Measurements from ENCODE around the gene RCVRN. TPM values are rescaled to one million over a fixed set of nuclear protein-coding genes. Genes with fewer than 3 reads are reported as not detected.
A peak's percentile ranks its signal among the peaks of the same experiment; 100 is the strongest.

RCVRN gene
- total RNA-seq, 2 experiments from 2014 or later = not detected

- H3K27ac Mint-ChIP-seq = no peak overlapping the region
- POLR2A ChIA-PET = no interaction called here
- CTCF ChIA-PET = no interaction called here
- peaks cover 6% of the 10 kb centered on the region for H3K27me3 Mint-ChIP-seq
- H3K4me3 Mint-ChIP-seq = no peak overlapping the region
- no peak for TF ChIP-seq CTCF (IDR thresholded peaks at IDR 0.05)
- H3K9me3 Mint-ChIP-seq = no peaks in the 10 kb centered on the region
- H3K36me3 Mint-ChIP-seq (ENCODE audit: low read depth) = no peaks in the 10 kb centered on the region
- intact Hi-C loops (cut with micrococcal nuclease) = no loop called here
- ATAC-seq (no peak), DNase-seq (no peak)
- H3K4me1 Mint-ChIP-seq (ENCODE audit: low read depth) = no peaks in the 10 kb centered on the region
Measured at GRCh38 chr17:9893411-9894012, 11.6 kb downstream of the RCVRN start.

GRCh38 chr17:9890124-9890523, 14.9 kb downstream of the RCVRN start:
- ChIA-PET CTCF (interaction anchor here (1.0 to 1.4 kb wide), 3 partner anchors 12 to 162 kb away, joined by 3 read pairs; no protein-coding TSS in a partner anchor), POLR2A (no interaction called here)
- no peaks in the 10 kb centered on the region for H3K4me1 Mint-ChIP-seq (ENCODE audit: low read depth)
- TF ChIP-seq CTCF (IDR thresholded peaks at IDR 0.05) = peak; percentile 64
- H3K27me3 Mint-ChIP-seq = peaks cover 4% of the 10 kb centered on the region
- no peaks in the 10 kb centered on the region for H3K9me3 Mint-ChIP-seq
- H3K27ac Mint-ChIP-seq = no peak overlapping the region
- H3K4me3 Mint-ChIP-seq = no peak overlapping the region
- peak; percentile 82 for ATAC-seq
- no peaks in the 10 kb centered on the region for H3K36me3 Mint-ChIP-seq (ENCODE audit: low read depth)
- DNase-seq = peak; percentile 39
- intact Hi-C loops (cut with micrococcal nuclease) = no loop called here

GRCh38 chr17:9887508-9887907, 17.6 kb downstream of the RCVRN start:
- Mint-ChIP-seq H3K36me3 (ENCODE audit: low read depth) (no peaks in the 10 kb centered on the region), H3K27me3 (no peaks in the 10 kb centered on the region), H3K9me3 (peaks cover 8% of the 10 kb centered on the region), H3K27ac (no peak overlapping the region), H3K4me1 (ENCODE audit: low read depth) (no peaks in the 10 kb centered on the region), H3K4me3 (no peak overlapping the region)
- CTCF ChIA-PET = no interaction called here
- POLR2A ChIA-PET = no interaction called here
- ATAC-seq (no peak), DNase-seq (no peak)
- intact Hi-C loops (cut with micrococcal nuclease) = no loop called here
- TF ChIP-seq CTCF (IDR thresholded peaks at IDR 0.05) = no peak

- DNase-seq (no peak), ATAC-seq (no peak)
- Mint-ChIP-seq H3K27me3 (no peaks in the 10 kb centered on the region), H3K9me3 (peaks cover 15% of the 10 kb centered on the region), H3K4me3 (no peak overlapping the region), H3K4me1 (ENCODE audit: low read depth) (no peaks in the 10 kb centered on the region), H3K36me3 (ENCODE audit: low read depth) (no peaks in the 10 kb centered on the region), H3K27ac (no peak overlapping the region)
- intact Hi-C loops (cut with micrococcal nuclease) = no loop called here
- ChIA-PET CTCF (no interaction called here), POLR2A (no interaction called here)
- no peak for TF ChIP-seq CTCF (IDR thresholded peaks at IDR 0.05)
Measured at GRCh38 chr17:9886141-9886930, 18.7 kb downstream of the RCVRN start.

- Mint-ChIP-seq H3K4me1 (ENCODE audit: low read depth) (no peaks in the 10 kb centered on the region), H3K36me3 (ENCODE audit: low read depth) (no peaks in the 10 kb centered on the region), H3K9me3 (peaks cover 15% of the 10 kb centered on the region), H3K4me3 (no peak overlapping the region), H3K27me3 (no peaks in the 10 kb centered on the region), H3K27ac (no peak overlapping the region)
- DNase-seq (no peak), ATAC-seq (no peak)
- CTCF ChIA-PET = no interaction called here
- no peak for TF ChIP-seq CTCF (IDR thresholded peaks at IDR 0.05)
- POLR2A ChIA-PET = no interaction called here
- intact Hi-C loops (cut with micrococcal nuclease) = no loop called here
Measured at GRCh38 chr17:9883451-9883850, 21.6 kb downstream of the RCVRN start.

Measured in activated CD8-positive, alpha-beta T cell treated with anti-CD3 and anti-CD28 coated beads for 36 hours (primary cell).